Midbrain (tissue), 1 donor: ENCODE measurements around the gene MFN2.
"Not testable (repeated sequence)": the region's sequence is repeated elsewhere in the genome, so short reads cannot be mapped to it uniquely, and the experiment has no call there.

Experiments
- DNase-seq: peaks from one replicate; lab custom pipeline; 2025; lab: John Stamatoyannopoulos, UW

The MFN2 gene

GRCh38 chr1:12022036-12022435, 41.8 kb downstream of the MFN2 start:
- DNase-seq = no peak

GRCh38 chr1:12026586-12026985, 46.3 kb downstream of the MFN2 start:
- DNase-seq = no peak

GRCh38 chr1:12028248-12028647, 48.0 kb downstream of the MFN2 start:
- no peak for DNase-seq

- no peak for DNase-seq
These were observed 48.8 kb downstream of the MFN2 start for GRCh38 chr1:12028957-12029511.

- no peak for DNase-seq
These were observed 49.6 kb downstream of the MFN2 start for GRCh38 chr1:12029720-12030339.

GRCh38 chr1:12031039-12031980, 51.1 kb downstream of the MFN2 start:
- peak; percentile 27 for DNase-seq

GRCh38 chr1:12032161-12032621, 51.9 kb downstream of the MFN2 start:
- no peak for DNase-seq

GRCh38 chr1:12033441-12033840, 53.2 kb downstream of the MFN2 start:
- not testable (repeated sequence) for DNase-seq

- DNase-seq = peak; percentile 37
These were observed 54.1 kb downstream of the MFN2 start for GRCh38 chr1:12034381-12034801.

GRCh38 chr1:12035312-12035711, 55.1 kb downstream of the MFN2 start:
- DNase-seq = no peak

GRCh38 chr1:12037486-12038355, 57.5 kb downstream of the MFN2 start:
- no peak for DNase-seq

- DNase-seq = no peak
These were observed 58.3 kb downstream of the MFN2 start for GRCh38 chr1:12038356-12039163.

- DNase-seq = no peak
These were observed 58.9 kb downstream of the MFN2 start for GRCh38 chr1:12039164-12039525.

GRCh38 chr1:12039824-12040456, 59.7 kb downstream of the MFN2 start:
- not testable (repeated sequence) for DNase-seq

GRCh38 chr1:12040457-12041051, 60.3 kb downstream of the MFN2 start:
- no peak for DNase-seq

- not testable (repeated sequence) for DNase-seq
These were observed 64.1 kb downstream of the MFN2 start for GRCh38 chr1:12044187-12044877.

- no peak for DNase-seq
These were observed 66.5 kb downstream of the MFN2 start for GRCh38 chr1:12046749-12047119.

- no peak for DNase-seq
These were observed 67.1 kb downstream of the MFN2 start for GRCh38 chr1:12047120-12047876.

GRCh38 chr1:12048372-12048771, 68.1 kb downstream of the MFN2 start:
- peak; percentile 26 for DNase-seq
